Endothelial cell of umbilical vein (primary cell): ENCODE results near the gene BMPR1B. TPM values are rescaled to one million over a fixed set of nuclear protein-coding genes. Genes with fewer than 3 reads are reported as not detected.

Experiments used
- BruUV-seq: library from RNA; stranded (reverse); fragments of 400-500 nt; replicated peaks from 2 replicates; lab custom pipeline; 2021; lab: Mats Ljungman, UMichigan
- CTCF ChIA-PET: fragments of 300-600, 350-600 bp; sonication (Branson Sonifier 250); formaldehyde crosslinking; loops from one replicate; lab custom pipeline; 2021; ENCODE audit warnings: antibody characterized with exemption, inconsistent platforms; lab: Charles Lee
- POLR2A ChIA-PET: fragments of 300-600, 350-600 bp; sonication (Branson Sonifier 250); formaldehyde crosslinking; loops from one replicate; lab custom pipeline; 2021; ENCODE audit warnings: antibody characterized with exemption, inconsistent platforms; lab: Charles Lee
- DNase-seq: peaks from one replicate; pipeline ENCODE4 v3.0.0-alpha.2; 2011; ENCODE audit warnings: low read depth, low spot score
- FAIRE-seq: peaks from 2 replicates; lab custom pipeline; 2011; peaks lifted over from hg19 to GRCh38; lab: Jason Lieb, UNC
- H2AFZ ChIP-seq: 2 replicates; pipeline ENCODE4 v1.6.0; 2012; ENCODE audit warnings: low read depth, low read length, control low read depth, inconsistent platforms
- H3K27ac ChIP-seq: 2 replicates; pipeline ENCODE4 v1.5.1; 2011; ENCODE audit warnings: low read depth, mild to moderate bottlenecking, control low read depth, low read length, moderate library complexity; ENCODE audit not compliant: insufficient read depth
- H3K27me3 ChIP-seq, 2 experiments: 2 replicates each; pipeline versions ENCODE4 v1.6.0 to v1.6.1; 2011; ENCODE audit warnings: low read length in 2 of 2, mixed read lengths in 1 of 2; ENCODE audit not compliant: control insufficient read depth in 2 of 2, insufficient read depth in 2 of 2
- H3K36me3 ChIP-seq, 2 experiments: 2 replicates in 1 of 2; 3 replicates in 1 of 2; pipeline ENCODE4 v1.5.1; 2011; ENCODE audit warnings: low read length in 2 of 2, mild to moderate bottlenecking in 1 of 2, moderate library complexity in 1 of 2; ENCODE audit not compliant: control insufficient read depth in 2 of 2, insufficient read depth in 2 of 2; ENCODE audit errors: extremely low read depth in 1 of 2
- H3K4me1 ChIP-seq: 3 replicates; pipeline ENCODE4 v1.5.1; 2011; ENCODE audit warnings: mild to moderate bottlenecking, low read length; ENCODE audit not compliant: control insufficient read depth, insufficient read depth; ENCODE audit errors: extremely low read depth
- H3K4me2 ChIP-seq: 2 replicates; pipeline ENCODE4 v1.6.1; 2011; ENCODE audit warnings: low read length, control low read depth, mixed read lengths; ENCODE audit not compliant: insufficient read depth
- H3K4me3 ChIP-seq, 3 experiments: fragments of 200-600 bp in 1 of 3; sonication (generic), shearing (Covaris generic) in 1 of 3; replicated peaks in 1 of 3; 2 replicates each; pipeline ENCODE4 v1.5.1; 2011 to 2016; ENCODE audit warnings: control low read depth in 3 of 3, low read length in 3 of 3, mild to moderate bottlenecking in 2 of 3, inconsistent platforms in 1 of 3, low read depth in 1 of 3, moderate library complexity in 1 of 3; ENCODE audit not compliant: insufficient read depth in 1 of 3
- H3K79me2 ChIP-seq: 2 replicates; pipeline ENCODE4 v1.6.0; 2012; ENCODE audit warnings: low read length, inconsistent platforms; ENCODE audit not compliant: control insufficient read depth, insufficient read depth
- H3K9ac ChIP-seq: replicated peaks from 2 replicates; pipeline ENCODE3; 2011; ENCODE audit warnings: low read length, control low read depth; ENCODE audit not compliant: insufficient read depth; ENCODE audit errors: extremely low read depth
- H3K9me1 ChIP-seq: replicated peaks from 3 replicates; pipeline ENCODE4 v1.6.0; 2011; ENCODE audit warnings: mild to moderate bottlenecking, low read length; ENCODE audit not compliant: control insufficient read depth, insufficient read depth; ENCODE audit errors: extremely low read depth
- H3K9me3 ChIP-seq: replicated peaks from 2 replicates; pipeline ENCODE4 v1.5.1; 2012; ENCODE audit warnings: low read length, inconsistent platforms; ENCODE audit not compliant: control insufficient read depth, insufficient read depth
- H4K20me1 ChIP-seq: replicated peaks from 2 replicates; pipeline ENCODE3; 2011; ENCODE audit warnings: mild to moderate bottlenecking, low read length; ENCODE audit not compliant: control insufficient read depth, insufficient read depth; ENCODE audit errors: extremely low read depth
- EZH2 ChIP-seq: IDR thresholded peaks from 2 replicates; pipeline ENCODE4 v1.6.1; 2012; ENCODE audit warnings: borderline replicate concordance, low read depth, mild to moderate bottlenecking, moderate library complexity, low read length, inconsistent platforms; ENCODE audit not compliant: severe bottlenecking
- FOS ChIP-seq: IDR thresholded peaks from 2 replicates; pipeline ENCODE4 v1.6.1; 2011; ENCODE audit warnings: mild to moderate bottlenecking, low read length, moderate library complexity, borderline replicate concordance; ENCODE audit not compliant: insufficient read depth
- GATA2 ChIP-seq: IDR thresholded peaks from 2 replicates; pipeline ENCODE4 v1.7.0; 2011; ENCODE audit warnings: low read depth, mild to moderate bottlenecking, moderate library complexity, mixed read lengths, low read length; ENCODE audit not compliant: insufficient read length, insufficient read depth
- JUN ChIP-seq: IDR thresholded peaks from 2 replicates; pipeline ENCODE4 v1.6.1; 2011; ENCODE audit warnings: borderline replicate concordance, low read depth; ENCODE audit not compliant: insufficient read length, insufficient read depth
- MYC ChIP-seq: IDR thresholded peaks from one replicate; pipeline ENCODE4 v1.6.1; 2011; ENCODE audit warnings: mild to moderate bottlenecking, low read depth, low read length
- POLR2A ChIP-seq: IDR thresholded peaks from 2 replicates; pipeline ENCODE4 v1.6.1; 2012; ENCODE audit warnings: low read depth, mild to moderate bottlenecking, control low read depth, low read length
- POLR2AphosphoS5 ChIP-seq: IDR thresholded peaks from 2 replicates; pipeline ENCODE4 v1.6.1; 2012; ENCODE audit warnings: low read depth, mild to moderate bottlenecking, control low read depth, low read length, moderate library complexity; ENCODE audit not compliant: insufficient read depth
- dilution Hi-C: fragments of 300-500 bp; cut with MboI; formaldehyde crosslinking; loops from one replicate; pipeline ENCODE4 v1.15.0; 2019; ENCODE audit warnings: low sequenced_read_pairs; ENCODE audit not compliant: extremely low pct_ligation_motif_present
- intact Hi-C: fragments of 100-400 bp; cut with micrococcal nuclease; formaldehyde crosslinking; loops from one replicate; pipeline ENCODE4 v1.10.0; 2022
- polyA plus RNA-seq, 4 experiments: library from polyadenylated mRNA; depleted of rRNA in 3 of 4; stranded (reverse) in 3 of 4; unstranded in 1 of 4; fragments of >200 nt; gene quantifications; 2 replicates each; pipeline versions ENCODE4 v1.2.1 to v1.2.3, GENCODE V29; 2011 to 2012; ENCODE audit warnings: missing spikeins in 1 of 4
- total RNA-seq: library from RNA; stranded (reverse); gene quantifications from 2 replicates; pipeline ENCODE4 v1.2.3, GENCODE V29; 2021
- TF ChIP-seq, protein P1 (sequence below): IDR thresholded peaks from 2 replicates; pipeline ENCODE4 v1.6.1; 2011; ENCODE audit not compliant: insufficient read depth, insufficient read length
- TF ChIP-seq, protein P2 (sequence below), 2 donors: IDR thresholded peaks; 1 replicate in 1 of 2; 2 replicates in 1 of 2; pipeline ENCODE4 v1.5.1; 2011; ENCODE audit warnings: low read length in 2 of 2, mild to moderate bottlenecking in 2 of 2, moderate library complexity in 2 of 2, control low read depth in 1 of 2, inconsistent platforms in 1 of 2, low read depth in 1 of 2; ENCODE audit not compliant: insufficient read depth in 1 of 2; ENCODE audit errors: extremely low read depth in 1 of 2

The BMPR1B gene
- total and polyA plus RNA-seq, 2 donors (not counting 3 experiments of a cell fraction or from before 2014, with no cell fraction given), result 0.28 to 2.1 TPM

DNA sequence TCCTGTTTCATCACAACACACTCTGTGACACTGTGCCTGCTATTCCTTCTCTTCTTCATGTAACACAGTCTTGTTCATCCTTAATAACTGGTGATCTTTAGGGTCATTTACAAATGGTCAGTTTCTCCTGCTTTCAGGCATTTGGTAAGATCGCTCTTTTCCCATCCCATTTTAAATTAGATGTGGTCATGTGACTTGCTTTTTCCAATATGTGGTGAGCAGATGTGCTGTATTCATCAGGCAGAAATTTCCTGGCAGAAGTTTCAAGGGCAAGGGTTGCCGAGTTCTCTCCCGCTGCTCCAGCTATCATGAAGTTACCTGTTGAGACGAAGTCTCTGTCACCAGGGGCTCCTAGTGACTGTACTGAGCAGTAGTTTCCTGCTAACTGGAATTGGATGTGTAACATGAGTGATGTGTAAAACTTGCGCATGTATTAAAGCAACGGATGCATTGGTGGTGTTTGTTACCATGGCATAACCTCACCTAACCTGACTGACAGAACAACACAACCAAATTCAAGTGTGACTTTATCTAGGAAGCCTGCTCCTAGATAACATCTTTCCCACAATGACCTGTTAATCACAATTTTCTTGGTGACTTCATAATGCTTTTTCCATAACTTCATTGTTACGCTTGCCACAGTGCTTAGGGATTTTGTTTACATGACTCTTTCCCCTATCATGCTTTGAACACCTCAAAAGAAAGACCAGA is 29.5 kb upstream of the BMPR1B start:
- CTCF ChIA-PET, result no interaction called here
- no peak overlapping the region for H2AFZ ChIP-seq
- no peak overlapping the region for H3K4me2 ChIP-seq
- H3K9ac ChIP-seq, result no peak overlapping the region
- H3K4me3 ChIP-seq, result no peak overlapping the region
- no peak overlapping the region for H3K27ac ChIP-seq
- dilution Hi-C loops, result no loop called here
- H3K36me3 ChIP-seq, result no peaks in the 10 kb centered on the region
- no peaks in the 10 kb centered on the region for H3K4me1 ChIP-seq
- TF ChIP-seq, protein P1, sequence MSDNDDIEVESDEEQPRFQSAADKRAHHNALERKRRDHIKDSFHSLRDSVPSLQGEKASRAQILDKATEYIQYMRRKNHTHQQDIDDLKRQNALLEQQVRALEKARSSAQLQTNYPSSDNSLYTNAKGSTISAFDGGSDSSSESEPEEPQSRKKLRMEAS, result no peak
- TF ChIP-seq JUN, result no peak
- no peak for TF ChIP-seq FOS
- TF ChIP-seq POLR2A, result no peak
- TF ChIP-seq, protein P2, sequence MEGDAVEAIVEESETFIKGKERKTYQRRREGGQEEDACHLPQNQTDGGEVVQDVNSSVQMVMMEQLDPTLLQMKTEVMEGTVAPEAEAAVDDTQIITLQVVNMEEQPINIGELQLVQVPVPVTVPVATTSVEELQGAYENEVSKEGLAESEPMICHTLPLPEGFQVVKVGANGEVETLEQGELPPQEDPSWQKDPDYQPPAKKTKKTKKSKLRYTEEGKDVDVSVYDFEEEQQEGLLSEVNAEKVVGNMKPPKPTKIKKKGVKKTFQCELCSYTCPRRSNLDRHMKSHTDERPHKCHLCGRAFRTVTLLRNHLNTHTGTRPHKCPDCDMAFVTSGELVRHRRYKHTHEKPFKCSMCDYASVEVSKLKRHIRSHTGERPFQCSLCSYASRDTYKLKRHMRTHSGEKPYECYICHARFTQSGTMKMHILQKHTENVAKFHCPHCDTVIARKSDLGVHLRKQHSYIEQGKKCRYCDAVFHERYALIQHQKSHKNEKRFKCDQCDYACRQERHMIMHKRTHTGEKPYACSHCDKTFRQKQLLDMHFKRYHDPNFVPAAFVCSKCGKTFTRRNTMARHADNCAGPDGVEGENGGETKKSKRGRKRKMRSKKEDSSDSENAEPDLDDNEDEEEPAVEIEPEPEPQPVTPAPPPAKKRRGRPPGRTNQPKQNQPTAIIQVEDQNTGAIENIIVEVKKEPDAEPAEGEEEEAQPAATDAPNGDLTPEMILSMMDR (IDR thresholded peaks at IDR 0.05; ENCODE audit: extremely low read depth in 1 of 2, insufficient read depth in 1 of 2, low read depth in 1 of 2, low read length in 2 of 2), result no peak
- no peak for TF ChIP-seq MYC
- no peak for TF ChIP-seq POLR2AphosphoS5
- no peak for TF ChIP-seq GATA2
- no peak for TF ChIP-seq EZH2
- FAIRE-seq, result no peak
- no TSS peak for BruUV-seq
- POLR2A ChIA-PET, result no interaction called here
- no peaks in the 10 kb centered on the region for H3K9me3 ChIP-seq
- DNase-seq, result no peak
- H3K27me3 ChIP-seq, result no peaks in the 10 kb centered on the region
- H3K79me2 ChIP-seq, result no peaks in the 10 kb centered on the region
- intact Hi-C loops, result no loop called here
- no peaks in the 10 kb centered on the region for H4K20me1 ChIP-seq
- H3K9me1 ChIP-seq, result no peaks in the 10 kb centered on the region
